ENCODE data around the gene ZSCAN30.
"Not testable (repeated sequence)": the region's sequence is repeated elsewhere in the genome, so short reads cannot be mapped to it uniquely, and the experiment has no call there.

ZSCAN30 gene

GRCh38 chr18:35205746-35206458 lies 84.1 kb downstream of the ZSCAN30 start:
- H3K27ac ChIP-seq (ENCODE audit: low read depth, low read length); H3K4me2 ChIP-seq (ENCODE audit: low read length); H3K18ac ChIP-seq (ENCODE audit: low read length); H3K9ac ChIP-seq (ENCODE audit: low read length); H3K27me3 ChIP-seq (ENCODE audit: insufficient read depth, low read length); H2BK5ac ChIP-seq (ENCODE audit: low read depth, low read length, poor library complexity); H4K12ac ChIP-seq (ENCODE audit: low read depth, low read length); H4K91ac ChIP-seq (ENCODE audit: low read depth, low read length); H3K14ac ChIP-seq (ENCODE audit: low read length); H3K4me1 ChIP-seq (ENCODE audit: control insufficient read depth in 1 of 2, insufficient read depth in 2 of 2, low read length in 2 of 2); H3K36me3 ChIP-seq (ENCODE audit: control insufficient read depth in 1 of 2, insufficient read depth in 2 of 2, low read length in 2 of 2); H3K79me1 ChIP-seq (ENCODE audit: low read length); DNase-seq; H4K8ac ChIP-seq (ENCODE audit: low read depth, low read length); H2AFZ ChIP-seq (ENCODE audit: insufficient read depth, low read length, poor library complexity); H2AK5ac ChIP-seq (ENCODE audit: low read length); H3K79me2 ChIP-seq (ENCODE audit: control insufficient read depth, insufficient read depth, low read length, poor library complexity); H3K4ac ChIP-seq (ENCODE audit: low read depth, low read length); H3K4me3 ChIP-seq (ENCODE audit: low read depth, low read length); H2BK120ac ChIP-seq (ENCODE audit: insufficient read depth, low read length, poor library complexity); H2BK12ac ChIP-seq (ENCODE audit: low read length); H3K23ac ChIP-seq (ENCODE audit: low read length); H3K9me3 ChIP-seq (ENCODE audit: insufficient read depth, low read depth, low read length): not testable (repeated sequence)
- WGBS (ENCODE audit: extremely low coverage, insufficient coverage, insufficient read length), result no CpG with 5 or more reads among the region's 30 CpGs

- Histone ChIP-seq H3K79me2 (ENCODE audit: control insufficient read depth, insufficient read depth, low read length, poor library complexity) (no peaks in the 10 kb centered on the region), H2BK120ac (ENCODE audit: insufficient read depth, low read length, poor library complexity) (no peak overlapping the region), H4K12ac (ENCODE audit: low read depth, low read length) (no peak overlapping the region), H2AFZ (ENCODE audit: insufficient read depth, low read length, poor library complexity) (no peak overlapping the region), H3K27me3 (ENCODE audit: insufficient read depth, low read length) (no peaks in the 10 kb centered on the region), H2BK5ac (ENCODE audit: low read depth, low read length, poor library complexity) (no peak overlapping the region), H3K23ac (ENCODE audit: low read length) (no peak overlapping the region), H3K9ac (ENCODE audit: low read length) (no peak overlapping the region), H4K91ac (ENCODE audit: low read depth, low read length) (no peak overlapping the region), H3K27ac (ENCODE audit: low read depth, low read length) (no peak overlapping the region), H3K4me2 (ENCODE audit: low read length) (no peak overlapping the region), H3K4me3 (ENCODE audit: low read depth, low read length) (no peak overlapping the region), H2AK5ac (ENCODE audit: low read length) (no peak overlapping the region), H3K14ac (ENCODE audit: low read length) (no peak overlapping the region), H3K4me1 (ENCODE audit: control insufficient read depth in 1 of 2, insufficient read depth in 2 of 2, low read length in 2 of 2) (no peaks in the 10 kb centered on the region), H3K36me3 (ENCODE audit: control insufficient read depth in 1 of 2, insufficient read depth in 2 of 2, low read length in 2 of 2) (no peaks in the 10 kb centered on the region), H2BK12ac (ENCODE audit: low read length) (no peak overlapping the region), H3K79me1 (ENCODE audit: low read length) (no peaks in the 10 kb centered on the region), H3K18ac (ENCODE audit: low read length) (no peak overlapping the region), H4K8ac (ENCODE audit: low read depth, low read length) (no peak overlapping the region), H3K9me3 (ENCODE audit: insufficient read depth, low read depth, low read length) (no peaks in the 10 kb centered on the region), H3K4ac (ENCODE audit: low read depth, low read length) (no peak overlapping the region)
- no CpG with 5 or more reads among the region's 2 CpGs for WGBS (ENCODE audit: extremely low coverage, insufficient coverage, insufficient read length)
- DNase-seq, result no peak
These were observed 84.8 kb downstream of the ZSCAN30 start for GRCh38 chr18:35205199-35205712.

GRCh38 chr18:35203067-35203466 lies 87.0 kb downstream of the ZSCAN30 start:
- no peak overlapping the region for H3K4me3 ChIP-seq (ENCODE audit: low read depth, low read length)
- no peaks in the 10 kb centered on the region for H3K79me1 ChIP-seq (ENCODE audit: low read length)
- H2BK120ac ChIP-seq (ENCODE audit: insufficient read depth, low read length, poor library complexity), result no peak overlapping the region
- H3K9me3 ChIP-seq (ENCODE audit: insufficient read depth, low read depth, low read length), result no peaks in the 10 kb centered on the region
- no peaks in the 10 kb centered on the region for H3K79me2 ChIP-seq (ENCODE audit: control insufficient read depth, insufficient read depth, low read length, poor library complexity)
- H3K18ac ChIP-seq (ENCODE audit: low read length), result no peak overlapping the region
- no peak overlapping the region for H2BK5ac ChIP-seq (ENCODE audit: low read depth, low read length, poor library complexity)
- no peaks in the 10 kb centered on the region for H3K4me1 ChIP-seq (ENCODE audit: control insufficient read depth in 1 of 2, insufficient read depth in 2 of 2, low read length in 2 of 2)
- H3K27ac ChIP-seq (ENCODE audit: low read depth, low read length), result no peak overlapping the region
- H4K8ac ChIP-seq (ENCODE audit: low read depth, low read length), result no peak overlapping the region
- H2AFZ ChIP-seq (ENCODE audit: insufficient read depth, low read length, poor library complexity), result no peak overlapping the region
- H3K23ac ChIP-seq (ENCODE audit: low read length), result no peak overlapping the region
- no peaks in the 10 kb centered on the region for H3K27me3 ChIP-seq (ENCODE audit: insufficient read depth, low read length)
- H2AK5ac ChIP-seq (ENCODE audit: low read length), result no peak overlapping the region
- no peaks in the 10 kb centered on the region for H3K36me3 ChIP-seq (ENCODE audit: control insufficient read depth in 1 of 2, insufficient read depth in 2 of 2, low read length in 2 of 2)
- no peak overlapping the region for H2BK12ac ChIP-seq (ENCODE audit: low read length)
- H4K12ac ChIP-seq (ENCODE audit: low read depth, low read length), result no peak overlapping the region
- H4K91ac ChIP-seq (ENCODE audit: low read depth, low read length), result no peak overlapping the region
- no peak overlapping the region for H3K14ac ChIP-seq (ENCODE audit: low read length)
- no peak for DNase-seq
- no peak overlapping the region for H3K9ac ChIP-seq (ENCODE audit: low read length)
- no peak overlapping the region for H3K4me2 ChIP-seq (ENCODE audit: low read length)
- no peak overlapping the region for H3K4ac ChIP-seq (ENCODE audit: low read depth, low read length)
- WGBS (ENCODE audit: extremely low coverage, insufficient coverage, insufficient read length), result no CpG with 5 or more reads among the region's 3 CpGs

DNA sequence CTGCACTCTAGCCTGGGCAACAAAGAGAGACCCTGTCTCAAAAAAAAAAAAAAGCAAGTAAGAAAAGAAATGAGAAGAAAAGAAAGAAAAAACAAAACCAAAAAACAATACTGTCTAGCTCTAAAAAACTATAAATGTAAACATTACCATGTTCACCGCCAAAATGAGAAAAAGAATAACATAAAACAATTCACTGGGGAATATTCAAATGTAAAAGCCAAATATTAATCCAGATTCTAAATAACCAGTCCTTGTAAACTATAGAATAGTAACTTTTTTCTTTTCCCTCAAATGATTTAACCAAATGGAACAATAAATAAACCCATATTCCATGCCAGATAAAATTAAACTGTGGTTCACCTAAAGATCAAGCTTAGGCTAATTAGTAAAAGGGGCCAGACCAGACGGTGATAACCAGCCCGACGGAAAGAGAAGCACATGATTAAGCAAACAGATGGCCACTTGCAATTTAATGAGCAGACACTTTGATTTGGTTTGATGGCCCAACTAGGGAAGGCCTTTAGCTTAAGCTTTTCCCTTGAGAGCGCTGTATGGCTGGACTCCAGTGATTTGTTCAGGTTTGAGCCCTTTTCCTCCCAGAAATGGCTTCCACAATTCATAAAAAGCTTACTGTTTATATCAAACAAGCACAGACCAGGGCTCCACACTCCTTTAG lies 88.6 kb downstream of the ZSCAN30 start:
- Histone ChIP-seq H4K91ac (ENCODE audit: low read depth, low read length) (no peak overlapping the region), H3K23ac (ENCODE audit: low read length) (no peak overlapping the region), H2AK5ac (ENCODE audit: low read length) (no peak overlapping the region), H3K27ac (ENCODE audit: low read depth, low read length) (no peak overlapping the region), H4K8ac (ENCODE audit: low read depth, low read length) (no peak overlapping the region), H3K79me2 (ENCODE audit: control insufficient read depth, insufficient read depth, low read length, poor library complexity) (no peaks in the 10 kb centered on the region), H3K9me3 (ENCODE audit: insufficient read depth, low read depth, low read length) (no peaks in the 10 kb centered on the region), H3K14ac (ENCODE audit: low read length) (no peak overlapping the region), H3K36me3 (ENCODE audit: control insufficient read depth in 1 of 2, insufficient read depth in 2 of 2, low read length in 2 of 2) (no peaks in the 10 kb centered on the region), H3K27me3 (ENCODE audit: insufficient read depth, low read length) (no peaks in the 10 kb centered on the region), H3K9ac (ENCODE audit: low read length) (no peak overlapping the region), H3K4me3 (ENCODE audit: low read depth, low read length) (no peak overlapping the region), H2AFZ (ENCODE audit: insufficient read depth, low read length, poor library complexity) (no peak overlapping the region), H2BK120ac (ENCODE audit: insufficient read depth, low read length, poor library complexity) (no peak overlapping the region), H3K4me1 (ENCODE audit: control insufficient read depth in 1 of 2, insufficient read depth in 2 of 2, low read length in 2 of 2) (no peaks in the 10 kb centered on the region), H2BK5ac (ENCODE audit: low read depth, low read length, poor library complexity) (no peak overlapping the region), H2BK12ac (ENCODE audit: low read length) (no peak overlapping the region), H3K79me1 (ENCODE audit: low read length) (no peaks in the 10 kb centered on the region), H3K4ac (ENCODE audit: low read depth, low read length) (no peak overlapping the region), H4K12ac (ENCODE audit: low read depth, low read length) (no peak overlapping the region), H3K4me2 (ENCODE audit: low read length) (no peak overlapping the region), H3K18ac (ENCODE audit: low read length) (no peak overlapping the region)
- WGBS (ENCODE audit: extremely low coverage, insufficient coverage, insufficient read length), result no CpG with 5 or more reads among the region's 5 CpGs
- DNase-seq, result no peak

Measured in trophoblast cell (in vitro differentiated cells and primary cell).